K562 (cell line): Measurements from ENCODE around the gene PAPOLB. TPM values are rescaled to one million over a fixed set of nuclear protein-coding genes. Genes with fewer than 3 reads are reported as not detected.

Experiments used
- ATAC-seq: fragments of 200-7000 bp; cut with Tn5 transposase; 3 replicates; pipeline ENCODE4 v1.9.1; 2020; ENCODE audit warnings: moderate library complexity
- BruUV-seq: library from RNA; stranded (reverse); fragments of 400-500 nt; replicated peaks from 2 replicates; lab custom pipeline; 2021; lab: Mats Ljungman, UMichigan
- CTCF ChIA-PET: fragments of 300-600 bp; formaldehyde crosslinking; extraction: SDS; loops from one replicate; lab custom pipeline; 2021; ENCODE audit warnings: low intra/inter-chr PET ratio; lab: Yijun Ruan, JAX
- POLR2A ChIA-PET: fragments of 300-600, 350-650 bp; sonication (Branson Sonifier 250); formaldehyde crosslinking; extraction: SDS; loops from one replicate; lab custom pipeline; 2021; ENCODE audit warnings: antibody characterized with exemption, inconsistent platforms; lab: Yijun Ruan, JAX
- DNase-seq, 4 experiments: peaks; one replicate each; pipeline versions ENCODE4 v3.0.0 to v3.0.0-alpha.2; 2011 to 2018; ENCODE audit warnings: low spot score in 3 of 4, mixed read lengths in 3 of 4; ENCODE audit errors: extremely low read depth in 1 of 4
- FAIRE-seq: peaks from 2 replicates; lab custom pipeline; 2011; peaks lifted over from hg19 to GRCh38; lab: Jason Lieb, UNC
- H2AFZ ChIP-seq: 2 replicates; pipeline ENCODE4 v1.6.0; 2011; ENCODE audit warnings: low read depth, low read length, control low read depth, inconsistent platforms
- H3K27ac ChIP-seq: fragments of 200-600 bp; 3 replicates; pipeline ENCODE4 v1.8.0; 2011; ENCODE audit warnings: low read depth, mild to moderate bottlenecking, control low read depth, inconsistent platforms, low read length, moderate library complexity, mixed read lengths; ENCODE audit errors: extremely low read depth
- H3K27me3 ChIP-seq, 2 experiments: fragments of 300-600 bp in 1 of 2; 2 replicates in 1 of 2; 3 replicates in 1 of 2; pipeline versions ENCODE4 v1.6.0 to v1.8.0; 2011; ENCODE audit warnings: inconsistent platforms in 2 of 2, low read length in 2 of 2, mild to moderate bottlenecking in 1 of 2, mixed read lengths in 1 of 2, moderate library complexity in 1 of 2; ENCODE audit not compliant: control insufficient read depth in 2 of 2, insufficient read depth in 2 of 2
- H3K36me3 ChIP-seq: fragments of 300-600 bp; 3 replicates; pipeline ENCODE4 v1.8.0; 2011; ENCODE audit warnings: mild to moderate bottlenecking, low read length, inconsistent platforms; ENCODE audit not compliant: control insufficient read depth, insufficient read depth
- H3K4me1 ChIP-seq, 2 experiments: fragments of 200-600 bp in 1 of 2; replicated peaks in 1 of 2; 2 replicates in 1 of 2; 3 replicates in 1 of 2; pipeline versions ENCODE4 v1.5.1 to v1.8.0; 2011; ENCODE audit warnings: inconsistent platforms in 2 of 2, low read length in 2 of 2, mild to moderate bottlenecking in 1 of 2, mixed read lengths in 1 of 2, moderate library complexity in 1 of 2; ENCODE audit not compliant: control insufficient read depth in 2 of 2, insufficient read depth in 2 of 2
- H3K4me2 ChIP-seq: 2 replicates; pipeline ENCODE4 v1.6.1; 2011; ENCODE audit warnings: low read length, control low read depth, inconsistent platforms, mixed read lengths; ENCODE audit not compliant: insufficient read depth
- H3K4me3 ChIP-seq: fragments of 200-600 bp; sonication (generic), shearing (Covaris generic); 2 replicates; pipeline ENCODE4 v1.5.1; 2016; ENCODE audit warnings: control low read depth, inconsistent platforms
- H3K79me2 ChIP-seq: fragments of 200-600 bp; 3 replicates; pipeline ENCODE4 v1.8.0; 2011; ENCODE audit warnings: low read length, inconsistent platforms; ENCODE audit not compliant: control insufficient read depth, insufficient read depth
- H3K9ac ChIP-seq, 2 experiments: 2 replicates each; pipeline versions ENCODE4 v1.6.0 to v1.6.1; 2011; ENCODE audit warnings: low read depth in 2 of 2, low read length in 2 of 2, control low read depth in 1 of 2, inconsistent platforms in 1 of 2, mild to moderate bottlenecking in 1 of 2, mixed read lengths in 1 of 2; ENCODE audit not compliant: insufficient read depth in 1 of 2
- H3K9me1 ChIP-seq: one replicate; pipeline ENCODE4 v1.6.0; 2011; ENCODE audit warnings: inconsistent platforms, mild to moderate bottlenecking, low read length, moderate library complexity; ENCODE audit not compliant: control insufficient read depth, insufficient read depth
- H3K9me3 ChIP-seq: replicated peaks from 2 replicates; pipeline ENCODE4 v1.5.1; 2011; ENCODE audit warnings: low read depth, low read length, inconsistent platforms; ENCODE audit not compliant: control insufficient read depth, insufficient read depth
- H4K20me1 ChIP-seq: replicated peaks from 2 replicates; pipeline ENCODE4 v1.6.1; 2011; ENCODE audit warnings: low read length, inconsistent platforms, mixed read lengths; ENCODE audit not compliant: control insufficient read depth, insufficient read depth
- BCOR ChIP-seq: fragments of 450-650 bp; IDR thresholded peaks from 2 replicates; pipeline ENCODE4 v1.6.1; 2016
- BRCA1 ChIP-seq, 2 experiments: fragments of 450-650 bp in 1 of 2; sonication (generic) in 1 of 2; formaldehyde crosslinking in 1 of 2; IDR thresholded peaks; 2 replicates each; pipeline versions ENCODE4 v1.5.0 to v1.6.1; 2017 to 2020; ENCODE audit warnings: mild to moderate bottlenecking in 1 of 2, missing genetic modification reagents in 1 of 2
- FOXJ2 ChIP-seq: fragments of 200-800 bp; sonication (Bioruptor generic); IDR thresholded peaks from 2 replicates; pipeline ENCODE4 v1.6.1; 2016; ENCODE audit warnings: missing genetic modification characterization, missing compliant biosample characterization
- KAT2B ChIP-seq: IDR thresholded peaks from one replicate; pipeline ENCODE4 v1.6.1; 2012; ENCODE audit warnings: low read depth, mild to moderate bottlenecking, control low read depth, inconsistent platforms, low read length, moderate library complexity
- NCOR1 ChIP-seq: fragments of 450-650 bp; IDR thresholded peaks from 2 replicates; pipeline ENCODE4 v1.6.1; 2016; ENCODE audit warnings: mild to moderate bottlenecking, moderate library complexity
- RFX1 ChIP-seq: fragments of 450-650 bp; IDR thresholded peaks from 2 replicates; pipeline ENCODE4 v1.6.1; 2016; ENCODE audit warnings: mild to moderate bottlenecking, moderate library complexity
- RFX5 ChIP-seq: IDR thresholded peaks from 2 replicates; pipeline ENCODE4 v1.6.1; 2011; ENCODE audit warnings: low read depth, mild to moderate bottlenecking, improper control_type of control experiment, low read length
- STAT5A ChIP-seq: IDR thresholded peaks from 2 replicates; pipeline ENCODE4 v1.6.1; 2012; ENCODE audit warnings: low read length, inconsistent platforms, borderline replicate concordance
- ZNF143 ChIP-seq: sonication (generic); formaldehyde crosslinking; IDR thresholded peaks from 2 replicates; pipeline ENCODE4 v1.9.0; 2022; ENCODE audit warnings: mild to moderate bottlenecking, missing genetic modification reagents
- ZNF583 ChIP-seq: fragments of 250-450 bp; sonication (Bioruptor Pico); IDR thresholded peaks from 2 replicates; pipeline ENCODE4 v1.4.0; 2020
- ZNF766 ChIP-seq: fragments of 200-800 bp; sonication (Bioruptor generic); conservative IDR thresholded peaks from 2 replicates; pipeline ENCODE4 v1.6.1; 2016; ENCODE audit warnings: missing genetic modification characterization, missing compliant biosample characterization
- WGBS: fragments of 100-300 bp; shearing (Covaris generic); methylation state at CpG from one replicate; pipeline ENCODE4 v1.1.6; 2016; ENCODE audit warnings: low coverage, mixed read lengths; ENCODE audit not compliant: insufficient coverage; ENCODE audit errors: missing lambda C conversion rate; 5-methylcytosine and 5-hydroxymethylcytosine counted together
- in situ Hi-C: fragments of 300-500 bp; cut with MboI; formaldehyde crosslinking; loops from 4 replicates; pipeline ENCODE4 v1.15.0; 2018; ENCODE audit warnings: inconsistent platforms, mixed read lengths
- intact Hi-C: fragments of 100-400 bp; cut with micrococcal nuclease; formaldehyde crosslinking; loops from 2 replicates; pipeline ENCODE4 v1.14.2; 2022
- polyA plus RNA-seq, 8 experiments: library from polyadenylated mRNA; depleted of rRNA in 4 of 8; stranded (reverse) in 5 of 8; unstranded in 3 of 8; fragments of >200 nt; fragmentation: Nextera tagmentation in 2 of 8; fragmentation: Illumina TruSeq in 1 of 8; extraction: Ambion mirVana in 2 of 8; extraction: Trizol in 1 of 8; gene quantifications; 2 replicates each; pipeline versions ENCODE4 v1.2.1 to v1.2.3, GENCODE V29; 2011 to 2014; ENCODE audit warnings: inconsistent platforms in 1 of 8, missing spikeins in 1 of 8
- total RNA-seq, 7 experiments: library from RNA; depleted of rRNA in 6 of 7; stranded (reverse); fragments of >200 nt in 6 of 7; fragmentation: Illumina TruSeq in 2 of 7; extraction: Trizol in 2 of 7; gene quantifications; 2 replicates each; pipeline versions ENCODE4 v1.2.1 to v1.2.3, GENCODE V29; 2011 to 2021; ENCODE audit warnings: low replicate concordance in 1 of 7
- TF ChIP-seq, protein P1 (sequence below): sonication (generic); formaldehyde crosslinking; IDR thresholded peaks from 2 replicates; pipeline ENCODE4 v1.9.0; 2022; ENCODE audit warnings: mild to moderate bottlenecking, missing genetic modification reagents
- TF ChIP-seq, protein P2 (sequence below): fragments of 200-800 bp; sonication (Bioruptor generic); IDR thresholded peaks from 2 replicates; pipeline ENCODE4 v1.6.1; 2017; ENCODE audit warnings: missing genetic modification characterization, missing compliant biosample characterization

The PAPOLB gene
- total and polyA plus RNA-seq, 9 of the 15 experiments (the other 6 are each of a cell fraction or from before 2014, with no cell fraction given), result 0.04 to 0.33 (median 0.16) TPM; not detected in 4

GRCh38 chr7:4809091-4809591 is 52.7 kb downstream of the PAPOLB start:
- intact Hi-C loops (no loop called here), in situ Hi-C loops (no loop called here)
- H3K9ac ChIP-seq, result no peak overlapping the region
- FAIRE-seq (no peak), ATAC-seq (no peak), DNase-seq (no peak)
- ChIA-PET CTCF (no interaction called here), POLR2A (interaction anchor here (0.5 to 0.7 kb wide), 2 partner anchors 63 to 330 kb away, joined by 3 to 4 read pairs; no protein-coding TSS in a partner anchor)
- H3K27ac ChIP-seq, result no peak overlapping the region
- H4K20me1 ChIP-seq, result 0 out of 2 replicates have a peak, but pooled peaks cover 8% of the 10 kb centered on the region
- H3K4me1 ChIP-seq, result peaks cover 0 to 12% of the 10 kb centered on the region in 2 experiments; a peak in 2 of 5 replicates
- no peaks in the 10 kb centered on the region for H3K36me3 ChIP-seq
- H3K9me3 ChIP-seq, result no peaks in the 10 kb centered on the region
- H3K27me3 ChIP-seq, result peaks cover 0 to 4% of the 10 kb centered on the region in 2 experiments; a peak in 2 of 5 replicates
- no peak overlapping the region for H3K4me2 ChIP-seq
- no peak overlapping the region for H3K4me3 ChIP-seq
- no peaks in the 10 kb centered on the region for H3K9me1 ChIP-seq
- no peak overlapping the region for H2AFZ ChIP-seq
- no peaks in the 10 kb centered on the region for H3K79me2 ChIP-seq
- TF ChIP-seq, protein P1, sequence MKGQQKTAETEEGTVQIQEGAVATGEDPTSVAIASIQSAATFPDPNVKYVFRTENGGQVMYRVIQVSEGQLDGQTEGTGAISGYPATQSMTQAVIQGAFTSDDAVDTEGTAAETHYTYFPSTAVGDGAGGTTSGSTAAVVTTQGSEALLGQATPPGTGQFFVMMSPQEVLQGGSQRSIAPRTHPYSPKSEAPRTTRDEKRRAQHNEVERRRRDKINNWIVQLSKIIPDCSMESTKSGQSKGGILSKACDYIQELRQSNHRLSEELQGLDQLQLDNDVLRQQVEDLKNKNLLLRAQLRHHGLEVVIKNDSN, result no peak
- TF ChIP-seq RFX5, result no peak
- no peak for TF ChIP-seq BCOR
- no peak for TF ChIP-seq KAT2B
- BruUV-seq, result no TSS peak
- 60% methylated on average over 23 of the region's 38 CpGs for WGBS

GRCh38 chr7:4808565-4808964 is 53.3 kb downstream of the PAPOLB start:
- Histone ChIP-seq H3K79me2 (no peaks in the 10 kb centered on the region), H4K20me1 (0 out of 2 replicates have a peak, but pooled peaks cover 8% of the 10 kb centered on the region), H3K4me3 (no peak overlapping the region), H3K27me3 (peaks cover 0 to 4% of the 10 kb centered on the region in 2 experiments; a peak in 2 of 5 replicates), H3K4me2 (no peak overlapping the region), H2AFZ (no peak overlapping the region), H3K9ac (no peak overlapping the region), H3K9me1 (no peaks in the 10 kb centered on the region), H3K4me1 (peaks cover 0 to 17% of the 10 kb centered on the region in 2 experiments; a peak in 2 of 5 replicates), H3K27ac (no peak overlapping the region), H3K9me3 (no peaks in the 10 kb centered on the region), H3K36me3 (no peaks in the 10 kb centered on the region)
- WGBS, result 40% methylated on average over 12 of the region's 37 CpGs
- ATAC-seq (no peak), FAIRE-seq (no peak), DNase-seq (no peak)
- POLR2A ChIA-PET, result interaction anchor here (0.7 to 1.0 kb wide), 2 partner anchors 8 to 331 kb away, joined by 3 read pairs; no protein-coding TSS in a partner anchor
- intact Hi-C loops (no loop called here), in situ Hi-C loops (no loop called here)
- no TSS peak for BruUV-seq
- CTCF ChIA-PET, result no interaction called here
- TF ChIP-seq BRCA1 (IDR thresholded peaks at IDR 0.05) (no peak), BRCA1 (CRISPR knock-in tag; IDR thresholded peaks at IDR 0.05) (no peak), RFX1 (no peak), FOXJ2 (no peak), NCOR1 (no peak), ZNF143 (CRISPR knock-in tag) (no peak), ZNF583 (CRISPR knock-in tag) (no peak), STAT5A (no peak), ZNF766 (CRISPR knock-in tag) (no peak)
- TF ChIP-seq, protein P2, sequence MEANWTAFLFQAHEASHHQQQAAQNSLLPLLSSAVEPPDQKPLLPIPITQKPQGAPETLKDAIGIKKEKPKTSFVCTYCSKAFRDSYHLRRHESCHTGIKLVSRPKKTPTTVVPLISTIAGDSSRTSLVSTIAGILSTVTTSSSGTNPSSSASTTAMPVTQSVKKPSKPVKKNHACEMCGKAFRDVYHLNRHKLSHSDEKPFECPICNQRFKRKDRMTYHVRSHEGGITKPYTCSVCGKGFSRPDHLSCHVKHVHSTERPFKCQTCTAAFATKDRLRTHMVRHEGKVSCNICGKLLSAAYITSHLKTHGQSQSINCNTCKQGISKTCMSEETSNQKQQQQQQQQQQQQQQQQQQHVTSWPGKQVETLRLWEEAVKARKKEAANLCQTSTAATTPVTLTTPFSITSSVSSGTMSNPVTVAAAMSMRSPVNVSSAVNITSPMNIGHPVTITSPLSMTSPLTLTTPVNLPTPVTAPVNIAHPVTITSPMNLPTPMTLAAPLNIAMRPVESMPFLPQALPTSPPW (CRISPR knock-in tag), result no peak
